ENCODE measurements around the gene TFDP3.

The TFDP3 gene

GRCh38 chrX:133185938-133186337, 32.2 kb downstream of the TFDP3 start:
- no peak for DNase-seq (ENCODE audit: low read depth in 2 of 2)

GRCh38 chrX:133185119-133185518, 33.0 kb downstream of the TFDP3 start:
- DNase-seq (ENCODE audit: low read depth in 2 of 2), result no peak

DNA sequence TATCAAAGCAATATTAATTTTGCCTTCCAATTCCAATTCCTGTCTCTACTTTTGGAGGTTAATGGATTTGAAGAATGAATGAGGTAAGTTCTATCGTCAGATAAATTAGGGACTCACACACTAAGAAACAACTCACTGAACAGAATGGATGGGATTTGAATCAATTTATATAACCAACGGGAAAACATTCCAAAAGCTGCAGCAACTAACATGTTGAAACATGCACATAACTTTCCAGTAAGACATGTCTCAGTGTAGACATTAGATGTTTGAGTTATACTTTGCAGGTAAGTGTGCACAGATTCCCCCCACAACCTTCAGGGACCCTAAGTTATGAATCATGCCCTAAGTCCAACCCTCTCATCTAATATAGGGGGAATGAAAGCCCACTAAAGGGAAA, 34.3 kb downstream of the TFDP3 start:
- DNase-seq (ENCODE audit: low read depth in 2 of 2), result no peak

GRCh38 chrX:133179500-133179899, 38.7 kb downstream of the TFDP3 start:
- DNase-seq (ENCODE audit: low read depth in 2 of 2), result no peak

GRCh38 chrX:133177202-133177601, 41.0 kb downstream of the TFDP3 start:
- no peak for DNase-seq (ENCODE audit: low read depth in 2 of 2)

- DNase-seq (ENCODE audit: low read depth in 2 of 2), result no peak
Observed at GRCh38 chrX:133175605-133176004, 42.5 kb downstream of the TFDP3 start.

DNA sequence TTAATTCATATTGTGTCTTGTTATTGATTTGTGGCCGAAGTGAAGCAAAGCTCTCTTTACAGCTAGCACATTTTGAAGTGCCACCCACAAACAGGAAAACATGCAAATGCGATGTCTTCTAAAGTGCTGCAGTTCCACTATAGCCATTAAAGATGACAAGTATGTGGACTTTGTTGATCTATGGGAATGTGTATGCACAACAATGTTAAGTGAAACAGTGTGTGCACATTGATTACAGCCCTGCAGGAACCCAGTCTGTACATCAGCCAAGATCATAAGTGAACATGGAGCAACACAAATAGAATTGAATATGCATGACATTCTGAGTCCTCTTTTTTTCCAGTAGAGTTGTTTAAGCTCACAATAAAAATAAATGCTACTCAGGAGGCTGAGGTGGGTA, 43.0 kb downstream of the TFDP3 start:
- no peak for DNase-seq (ENCODE audit: low read depth in 2 of 2)

DNA sequence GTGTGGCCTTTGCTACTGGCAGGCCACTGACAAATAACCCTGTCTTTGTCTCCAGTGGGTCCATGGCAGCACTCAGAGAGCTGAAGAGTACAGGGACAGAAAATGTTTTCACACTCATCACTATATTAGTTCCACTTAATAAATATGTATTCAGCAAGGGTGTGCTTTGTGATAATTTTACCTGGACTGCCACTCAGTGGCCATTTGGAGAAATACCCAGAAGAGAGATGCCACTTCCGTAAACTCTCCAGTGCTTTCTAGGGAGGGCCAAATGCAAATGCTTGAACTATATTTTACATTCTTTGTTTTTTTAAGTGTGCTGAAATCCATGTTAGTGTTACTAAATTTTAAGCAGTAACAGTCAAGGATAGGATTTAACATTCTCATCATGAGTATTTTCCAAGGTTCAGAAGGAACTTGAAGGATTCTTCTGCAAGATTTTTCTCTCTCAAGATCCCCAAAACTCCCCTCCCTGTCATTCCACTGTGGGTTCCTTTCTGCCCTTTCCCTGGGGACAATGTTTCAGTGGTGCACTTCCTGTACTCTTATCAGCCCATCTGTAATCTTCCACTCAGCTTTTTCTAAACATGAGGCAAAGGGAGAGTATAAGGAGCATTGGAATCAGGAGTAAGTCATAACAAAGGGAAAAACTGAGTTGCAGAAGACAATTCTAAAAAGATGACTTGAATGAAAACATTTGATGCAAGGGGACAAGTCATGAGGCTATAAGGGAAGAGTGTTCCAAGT, 46.0 kb downstream of the TFDP3 start:
- no peak for DNase-seq (ENCODE audit: low read depth in 2 of 2)
